NCI-H128 (cell line): ENCODE results near the gene HDAC2.
"Not testable (repeated sequence)": the region's sequence is repeated elsewhere in the genome, so short reads cannot be mapped to it uniquely, and the experiment has no call there.

Source experiments
- DNase-seq: peaks from one replicate; lab custom pipeline; 2025; ENCODE audit not compliant: unreplicated experiment; lab: John Stamatoyannopoulos, UW

The HDAC2 gene

GRCh38 chr6:113970805-113971676 lies at the start of gene HDAC2:
Gene HDAC2, minus strand, starts transcription at chr6:113971148. Its CDS starts 240 bp downstream, at chr6:113970908.
- DNase-seq, result peak; percentile 79

GRCh38 chr6:114020196-114020595 lies 49.2 kb upstream of the HDAC2 start:
- DNase-seq, result no peak

- not testable (repeated sequence) for DNase-seq
Measured at GRCh38 chr6:114017146-114017545, 46.2 kb upstream of the HDAC2 start.

GRCh38 chr6:114014106-114014505 lies 43.2 kb upstream of the HDAC2 start:
- not testable (repeated sequence) for DNase-seq

GRCh38 chr6:114011486-114011885 lies 40.5 kb upstream of the HDAC2 start:
- not testable (repeated sequence) for DNase-seq

- DNase-seq, result no peak
Measured at GRCh38 chr6:114010540-114010939, 39.6 kb upstream of the HDAC2 start.

GRCh38 chr6:114009192-114009591 lies 38.2 kb upstream of the HDAC2 start:
- DNase-seq, result no peak

GRCh38 chr6:114008331-114008730 lies 37.4 kb upstream of the HDAC2 start:
- DNase-seq, result no peak

GRCh38 chr6:114007516-114007915 lies 36.6 kb upstream of the HDAC2 start:
- DNase-seq, result no peak

GRCh38 chr6:114001354-114001753 lies 30.4 kb upstream of the HDAC2 start:
- DNase-seq, result no peak

GRCh38 chr6:114000069-114000468 lies 29.1 kb upstream of the HDAC2 start:
- no peak for DNase-seq

GRCh38 chr6:113999284-113999683 lies 28.3 kb upstream of the HDAC2 start:
- DNase-seq, result no peak

- DNase-seq, result no peak
Measured at GRCh38 chr6:113998811-113999210, 27.9 kb upstream of the HDAC2 start.

GRCh38 chr6:113997116-113997515 lies 26.2 kb upstream of the HDAC2 start:
- DNase-seq, result no peak

- peak; percentile 7 for DNase-seq
Measured at GRCh38 chr6:113995634-113996033, 24.7 kb upstream of the HDAC2 start.

- DNase-seq, result no peak
Measured at GRCh38 chr6:113994934-113995342, 24.0 kb upstream of the HDAC2 start.

- DNase-seq, result no peak
Measured at GRCh38 chr6:113989675-113990074, 18.7 kb upstream of the HDAC2 start.

- DNase-seq, result not testable (repeated sequence)
Measured at GRCh38 chr6:113982675-113983074, 11.7 kb upstream of the HDAC2 start.

- no peak for DNase-seq
Measured at GRCh38 chr6:113982055-113982550, 11.2 kb upstream of the HDAC2 start.

GRCh38 chr6:113980937-113981554 lies 10.1 kb upstream of the HDAC2 start:
- DNase-seq, result no peak

GRCh38 chr6:113979937-113980336 lies 9.0 kb upstream of the HDAC2 start:
- no peak for DNase-seq

- no peak for DNase-seq
Measured at GRCh38 chr6:113978084-113978675, 7.2 kb upstream of the HDAC2 start.
